HepG2 (cell line): ENCODE results near the gene HAPLN2. TPM values are rescaled to one million over a fixed set of nuclear protein-coding genes. Genes with fewer than 3 reads are reported as not detected.

Source experiments
- HES4 ChIP-seq: sonication (generic); formaldehyde crosslinking; IDR thresholded peaks from 2 replicates; pipeline ENCODE4 v1.9.0; 2021; ENCODE audit warnings: mild to moderate bottlenecking, missing genetic modification reagents, borderline replicate concordance
- MIER3 ChIP-seq: IDR thresholded peaks from 2 replicates; pipeline ENCODE4 v1.6.1; 2016; ENCODE audit warnings: missing compliant biosample characterization, borderline replicate concordance
- RERE ChIP-seq: IDR thresholded peaks from 2 replicates; pipeline ENCODE4 v1.6.1; 2016; ENCODE audit warnings: low read depth, missing genetic modification reagents, missing compliant biosample characterization
- ZBTB7B ChIP-seq: sonication (generic); formaldehyde crosslinking; IDR thresholded peaks from 2 replicates; pipeline ENCODE4 v1.4.0; 2020; ENCODE audit warnings: missing genetic modification reagents
- ZNF142 ChIP-seq: sonication (generic); formaldehyde crosslinking; IDR thresholded peaks from 2 replicates; pipeline ENCODE4 v1.4.0; 2020; ENCODE audit warnings: missing genetic modification reagents
- polyA plus RNA-seq, 8 experiments: library from polyadenylated mRNA; depleted of rRNA in 3 of 8; stranded (reverse) in 7 of 8; unstranded in 1 of 8; fragments of >200 nt; fragmentation: Illumina TruSeq in 4 of 8; extraction: Trizol in 4 of 8; gene quantifications; 2 replicates each; pipeline versions ENCODE4 v1.2.1 to v1.2.3, GENCODE V29; 2011 to 2016; ENCODE audit warnings: low read depth in 4 of 8, missing spikeins in 1 of 8, mixed read lengths in 1 of 8; ENCODE audit not compliant: insufficient read depth in 1 of 8
- total RNA-seq, 5 experiments: library from RNA; depleted of rRNA; stranded (reverse); fragments of >200 nt; fragmentation: Illumina TruSeq; extraction: Trizol; gene quantifications; 2 replicates each; pipeline ENCODE4 v1.2.3, GENCODE V29; 2016; ENCODE audit warnings: low read depth in 1 of 5
- TF ChIP-seq, protein P1 (sequence below): sonication (generic); formaldehyde crosslinking; IDR thresholded peaks from 2 replicates; pipeline ENCODE4 v1.4.0; 2020; ENCODE audit warnings: missing genetic modification reagents, borderline replicate concordance
- TF ChIP-seq, protein P2 (sequence below): IDR thresholded peaks from 2 replicates; pipeline ENCODE4 v1.6.1; 2016; ENCODE audit warnings: missing biosample characterization, missing genetic modification reagents, low read depth
- TF ChIP-seq, protein P3 (sequence below): sonication (generic); formaldehyde crosslinking; IDR thresholded peaks from 2 replicates; pipeline ENCODE4 v1.4.0; 2020; ENCODE audit warnings: mild to moderate bottlenecking, missing genetic modification reagents

Gene HAPLN2
- total and polyA plus RNA-seq, 2 of the 13 experiments (the other 11 are each of a cell fraction or from before 2014, with no cell fraction given) = not detected

GRCh38 chr1:156591432-156592157, 27.6 kb upstream of the HAPLN2 start, which contains the start of gene NAXE (continued):
- TF ChIP-seq RERE (CRISPR knock-in tag) (no peak), ZBTB7B (CRISPR knock-in tag) (no peak), MIER3 (CRISPR knock-in tag) (peak; percentile 58; the same call in 1 of the 2 replicates), ZNF142 (CRISPR knock-in tag) (peak; percentile 65; the same call in 1 of the 2 replicates), HES4 (CRISPR knock-in tag) (no peak)
- TF ChIP-seq, protein P1, sequence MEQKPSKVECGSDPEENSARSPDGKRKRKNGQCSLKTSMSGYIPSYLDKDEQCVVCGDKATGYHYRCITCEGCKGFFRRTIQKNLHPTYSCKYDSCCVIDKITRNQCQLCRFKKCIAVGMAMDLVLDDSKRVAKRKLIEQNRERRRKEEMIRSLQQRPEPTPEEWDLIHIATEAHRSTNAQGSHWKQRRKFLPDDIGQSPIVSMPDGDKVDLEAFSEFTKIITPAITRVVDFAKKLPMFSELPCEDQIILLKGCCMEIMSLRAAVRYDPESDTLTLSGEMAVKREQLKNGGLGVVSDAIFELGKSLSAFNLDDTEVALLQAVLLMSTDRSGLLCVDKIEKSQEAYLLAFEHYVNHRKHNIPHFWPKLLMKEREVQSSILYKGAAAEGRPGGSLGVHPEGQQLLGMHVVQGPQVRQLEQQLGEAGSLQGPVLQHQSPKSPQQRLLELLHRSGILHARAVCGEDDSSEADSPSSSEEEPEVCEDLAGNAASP (CRISPR knock-in tag) = peak; percentile 45; the same call in 1 of the 2 replicates
- TF ChIP-seq, protein P2, sequence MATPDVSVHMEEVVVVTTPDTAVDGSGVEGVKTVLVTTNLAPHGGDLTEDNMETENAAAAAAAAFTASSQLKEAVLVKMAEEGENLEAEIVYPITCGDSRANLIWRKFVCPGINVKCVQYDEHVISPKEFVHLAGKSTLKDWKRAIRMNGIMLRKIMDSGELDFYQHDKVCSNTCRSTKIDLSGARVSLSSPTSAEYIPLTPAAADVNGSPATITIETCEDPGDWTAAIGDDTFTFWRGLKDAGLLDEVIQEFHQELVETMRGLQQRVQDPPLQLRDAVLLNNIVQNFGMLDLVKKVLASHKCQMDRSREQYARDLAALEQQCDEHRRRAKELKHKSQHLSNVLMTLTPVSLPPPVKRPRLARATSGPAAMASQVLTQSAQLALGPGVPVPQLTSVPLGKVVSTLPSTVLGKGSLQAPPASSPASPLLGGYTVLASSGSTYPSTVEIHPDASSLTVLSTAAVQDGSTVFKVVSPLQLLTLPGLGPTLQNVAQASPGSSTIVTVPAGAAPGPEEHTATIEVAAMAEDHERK (CRISPR knock-in tag) = no peak
- TF ChIP-seq, protein P3, sequence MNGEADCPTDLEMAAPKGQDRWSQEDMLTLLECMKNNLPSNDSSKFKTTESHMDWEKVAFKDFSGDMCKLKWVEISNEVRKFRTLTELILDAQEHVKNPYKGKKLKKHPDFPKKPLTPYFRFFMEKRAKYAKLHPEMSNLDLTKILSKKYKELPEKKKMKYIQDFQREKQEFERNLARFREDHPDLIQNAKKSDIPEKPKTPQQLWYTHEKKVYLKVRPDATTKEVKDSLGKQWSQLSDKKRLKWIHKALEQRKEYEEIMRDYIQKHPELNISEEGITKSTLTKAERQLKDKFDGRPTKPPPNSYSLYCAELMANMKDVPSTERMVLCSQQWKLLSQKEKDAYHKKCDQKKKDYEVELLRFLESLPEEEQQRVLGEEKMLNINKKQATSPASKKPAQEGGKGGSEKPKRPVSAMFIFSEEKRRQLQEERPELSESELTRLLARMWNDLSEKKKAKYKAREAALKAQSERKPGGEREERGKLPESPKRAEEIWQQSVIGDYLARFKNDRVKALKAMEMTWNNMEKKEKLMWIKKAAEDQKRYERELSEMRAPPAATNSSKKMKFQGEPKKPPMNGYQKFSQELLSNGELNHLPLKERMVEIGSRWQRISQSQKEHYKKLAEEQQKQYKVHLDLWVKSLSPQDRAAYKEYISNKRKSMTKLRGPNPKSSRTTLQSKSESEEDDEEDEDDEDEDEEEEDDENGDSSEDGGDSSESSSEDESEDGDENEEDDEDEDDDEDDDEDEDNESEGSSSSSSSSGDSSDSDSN (CRISPR knock-in tag) = peak; percentile 55; the same call in 1 of the 2 replicates
